GM23248 (cell line): Measurements from ENCODE around the gene SLU7. TPM values are rescaled to one million over a fixed set of nuclear protein-coding genes. Genes with fewer than 3 reads are reported as not detected.

Experiments used
- DNase-seq: peaks from one replicate; pipeline ENCODE4 v3.0.0-alpha.2; 2015
- H2AFZ ChIP-seq: fragments of 200-600 bp; sonication (generic); 2 replicates; pipeline ENCODE4 v1.6.1; 2016; ENCODE audit warnings: antibody characterized with exemption
- H3F3A ChIP-seq: fragments of 200-600 bp; sonication (generic); 2 replicates; pipeline ENCODE4 v1.6.1; 2016; ENCODE audit warnings: mild to moderate bottlenecking, antibody characterized with exemption, mixed run types; ENCODE audit not compliant: insufficient read depth
- H3K27ac ChIP-seq: fragments of 200-600 bp; sonication (generic); 2 replicates; pipeline ENCODE4 v1.5.1; 2016; ENCODE audit warnings: mild to moderate bottlenecking
- H3K27me3 ChIP-seq: fragments of 200-600 bp; sonication (generic); replicated peaks from 2 replicates; pipeline ENCODE4 v1.6.1; 2016; ENCODE audit warnings: mild to moderate bottlenecking; ENCODE audit not compliant: insufficient read depth
- H3K36me3 ChIP-seq: fragments of 200-600 bp; sonication (generic); 2 replicates; pipeline ENCODE4 v1.6.1; 2016; ENCODE audit warnings: low read depth, mild to moderate bottlenecking
- H3K4me1 ChIP-seq: fragments of 200-600 bp; sonication (generic); 2 replicates; pipeline ENCODE4 v1.6.1; 2016; ENCODE audit warnings: mild to moderate bottlenecking; ENCODE audit not compliant: insufficient read depth
- H3K4me2 ChIP-seq: fragments of 200-600 bp; sonication (generic); one replicate; pipeline ENCODE4 v1.6.1; 2016; ENCODE audit warnings: mild to moderate bottlenecking; ENCODE audit not compliant: unreplicated experiment
- H3K4me3 ChIP-seq: fragments of 200-600 bp; sonication (generic); 2 replicates; pipeline ENCODE4 v1.5.1; 2016; ENCODE audit warnings: mild to moderate bottlenecking
- H3K79me2 ChIP-seq: fragments of 200-600 bp; sonication (generic); 2 replicates; pipeline ENCODE4 v1.6.1; 2016; ENCODE audit warnings: mild to moderate bottlenecking; ENCODE audit not compliant: insufficient read depth
- H3K9ac ChIP-seq: fragments of 200-600 bp; sonication (generic); 2 replicates; pipeline ENCODE4 v1.6.1; 2016; ENCODE audit warnings: mild to moderate bottlenecking
- H3K9me2 ChIP-seq: fragments of 200-600 bp; sonication (generic); 2 replicates; pipeline ENCODE4 v1.6.1; 2016; ENCODE audit warnings: mixed run types, mild to moderate bottlenecking, moderate library complexity; ENCODE audit not compliant: insufficient read depth
- H3K9me3 ChIP-seq: fragments of 200-600 bp; sonication (generic); one replicate; pipeline ENCODE4 v1.6.1; 2017; ENCODE audit warnings: low read depth
- H4K20me1 ChIP-seq: fragments of 200-600 bp; sonication (generic); 2 replicates; pipeline ENCODE4 v1.6.0; 2016; ENCODE audit not compliant: insufficient read depth
- EZH2 ChIP-seq: fragments of 200-600 bp; sonication (generic); IDR thresholded peaks from 2 replicates; pipeline ENCODE4 v1.6.1; 2018; ENCODE audit warnings: antibody characterized with exemption, mild to moderate bottlenecking; ENCODE audit not compliant: insufficient read depth, poor library complexity, severe bottlenecking
- EZH2phosphoT487 ChIP-seq: fragments of 200-600 bp; sonication (generic); IDR thresholded peaks from 2 replicates; pipeline ENCODE4 v1.6.1; 2018; ENCODE audit warnings: antibody characterized with exemption, moderate library complexity, mild to moderate bottlenecking, low read depth; ENCODE audit not compliant: insufficient read depth
- WGBS, 2 experiments: methylation state at CpG; one replicate each; pipeline ENCODE4 v1.1.6; 2015 to 2017; ENCODE audit warnings: low lambda C conversion rate in 2 of 2, low coverage in 1 of 2; ENCODE audit errors: missing lambda C conversion rate in 2 of 2; 5-methylcytosine and 5-hydroxymethylcytosine counted together
- in situ Hi-C: fragments of 300-500 bp; cut with MboI; formaldehyde crosslinking; loops from 2 replicates; pipeline ENCODE4 v1.15.0; 2020
- polyA plus RNA-seq: library from polyadenylated mRNA; unstranded; fragments of >200 nt; fragmentation: Nextera tagmentation; extraction: Ambion mirVana; gene quantifications from 2 replicates; pipeline ENCODE4 v1.2.1, GENCODE V29; 2016
- total RNA-seq: library from RNA; depleted of rRNA; stranded (reverse); fragments of >200 nt; shearing (Covaris generic); gene quantifications from 2 replicates; pipeline ENCODE4 v1.2.3, GENCODE V29; 2014

The SLU7 gene
- total and polyA plus RNA-seq, 2 experiments from 2014 or later, result 32.1 to 54.3 TPM

DNA sequence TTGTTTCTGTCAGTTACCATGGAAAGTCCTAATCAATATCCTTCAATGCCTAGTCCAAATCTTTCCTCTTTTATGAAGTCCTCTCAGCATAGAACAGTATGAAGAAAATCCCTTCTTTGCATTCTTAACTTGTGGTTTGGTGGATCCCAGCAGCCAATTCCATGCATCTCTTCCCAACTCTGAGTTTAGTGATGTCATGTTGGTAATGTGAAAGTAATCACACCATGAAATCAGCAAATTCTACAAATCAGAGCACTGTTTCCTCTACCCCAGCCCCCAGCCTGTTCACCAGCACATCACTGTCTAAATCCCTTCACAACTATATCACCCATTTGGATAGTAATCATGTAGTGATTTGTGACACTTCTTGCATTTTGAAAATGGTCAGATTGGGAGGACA, 43.7 kb downstream of the SLU7 start:
- Histone ChIP-seq H3K4me3 (no peak overlapping the region), H4K20me1 (no peaks in the 10 kb centered on the region), H3K4me1 (no peaks in the 10 kb centered on the region), H3K4me2 (no peak overlapping the region), H3K9ac (no peak overlapping the region), H3K9me2 (no peaks in the 10 kb centered on the region), H3F3A (no peaks in the 10 kb centered on the region), H3K36me3 (no peaks in the 10 kb centered on the region), H2AFZ (no peak overlapping the region), H3K27ac (no peak overlapping the region), H3K27me3 (peaks cover 45% of the 10 kb centered on the region), H3K9me3 (no peaks in the 10 kb centered on the region), H3K79me2 (no peaks in the 10 kb centered on the region)
- TF ChIP-seq EZH2phosphoT487 (no peak), EZH2 (no peak)
- no peak for DNase-seq
- in situ Hi-C loops, result no loop called here

DNA sequence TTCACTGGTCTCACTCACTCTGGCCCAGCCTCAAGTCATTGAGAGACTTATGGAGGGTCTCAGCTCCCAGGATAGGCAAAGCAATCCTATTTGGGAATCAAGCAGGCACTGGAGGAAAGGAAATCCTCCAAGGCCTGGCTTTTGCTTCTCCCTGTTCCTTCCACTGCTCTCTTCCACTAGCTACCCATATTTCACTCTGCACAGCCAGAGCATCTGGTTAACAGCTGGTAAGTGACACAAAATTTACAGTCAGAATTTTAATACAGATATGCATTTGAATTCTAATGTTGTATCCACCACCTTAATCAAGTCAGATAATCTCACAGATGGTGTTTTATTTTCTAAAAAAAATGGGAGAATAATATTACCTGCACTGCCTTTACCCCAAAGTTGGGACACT, 47.6 kb downstream of the SLU7 start:
- Histone ChIP-seq H3K9ac (no peak overlapping the region), H3K9me2 (no peaks in the 10 kb centered on the region), H3K4me3 (no peak overlapping the region), H3F3A (no peaks in the 10 kb centered on the region), H3K4me2 (no peak overlapping the region), H2AFZ (no peak overlapping the region), H4K20me1 (no peaks in the 10 kb centered on the region), H3K36me3 (no peaks in the 10 kb centered on the region), H3K79me2 (no peaks in the 10 kb centered on the region), H3K9me3 (no peaks in the 10 kb centered on the region), H3K27ac (no peak overlapping the region), H3K27me3 (peaks cover 53% of the 10 kb centered on the region), H3K4me1 (no peaks in the 10 kb centered on the region)
- in situ Hi-C loops, result no loop called here
- TF ChIP-seq EZH2phosphoT487, result no peak
- TF ChIP-seq EZH2, result no peak
- no peak for DNase-seq

DNA sequence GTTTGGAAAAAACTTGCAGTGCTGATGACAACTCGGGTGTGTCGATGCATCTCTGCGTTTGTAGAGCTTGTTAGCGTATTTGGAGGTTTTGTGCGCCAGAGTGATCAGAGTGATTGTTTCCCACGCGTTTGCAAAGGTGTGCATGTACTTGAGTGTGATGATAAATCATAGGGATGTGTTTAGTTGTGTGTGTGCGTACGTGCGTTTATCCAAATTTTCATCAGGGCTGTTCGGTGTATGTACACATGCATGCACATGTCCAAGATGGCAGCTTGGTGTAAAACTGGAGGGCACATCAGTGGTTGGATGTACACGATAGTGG, 48.2 kb downstream of the SLU7 start:
- WGBS, 2 experiments, result 1 to 3% methylated on average over 12 of the region's 12 CpGs
- no peaks in the 10 kb centered on the region for H3K79me2 ChIP-seq
- H3K4me2 ChIP-seq, result peak overlapping the region; percentile 86
- H3K4me1 ChIP-seq, result no peaks in the 10 kb centered on the region
- H3K27me3 ChIP-seq, result peaks cover 47% of the 10 kb centered on the region
- in situ Hi-C loops, result no loop called here
- no peaks in the 10 kb centered on the region for H3F3A ChIP-seq
- no peaks in the 10 kb centered on the region for H4K20me1 ChIP-seq
- H2AFZ ChIP-seq, result peak overlapping the region; percentile 89
- no peak for DNase-seq
- peak overlapping the region; percentile 80 for H3K4me3 ChIP-seq
- TF ChIP-seq EZH2, result no peak
- no peak for TF ChIP-seq EZH2phosphoT487
- H3K36me3 ChIP-seq, result no peaks in the 10 kb centered on the region
- H3K9me3 ChIP-seq, result no peaks in the 10 kb centered on the region
- H3K9me2 ChIP-seq, result no peaks in the 10 kb centered on the region
- peak overlapping the region; percentile 55; the same call in 1 of the 2 replicates for H3K9ac ChIP-seq
- H3K27ac ChIP-seq, result no peak overlapping the region

DNA sequence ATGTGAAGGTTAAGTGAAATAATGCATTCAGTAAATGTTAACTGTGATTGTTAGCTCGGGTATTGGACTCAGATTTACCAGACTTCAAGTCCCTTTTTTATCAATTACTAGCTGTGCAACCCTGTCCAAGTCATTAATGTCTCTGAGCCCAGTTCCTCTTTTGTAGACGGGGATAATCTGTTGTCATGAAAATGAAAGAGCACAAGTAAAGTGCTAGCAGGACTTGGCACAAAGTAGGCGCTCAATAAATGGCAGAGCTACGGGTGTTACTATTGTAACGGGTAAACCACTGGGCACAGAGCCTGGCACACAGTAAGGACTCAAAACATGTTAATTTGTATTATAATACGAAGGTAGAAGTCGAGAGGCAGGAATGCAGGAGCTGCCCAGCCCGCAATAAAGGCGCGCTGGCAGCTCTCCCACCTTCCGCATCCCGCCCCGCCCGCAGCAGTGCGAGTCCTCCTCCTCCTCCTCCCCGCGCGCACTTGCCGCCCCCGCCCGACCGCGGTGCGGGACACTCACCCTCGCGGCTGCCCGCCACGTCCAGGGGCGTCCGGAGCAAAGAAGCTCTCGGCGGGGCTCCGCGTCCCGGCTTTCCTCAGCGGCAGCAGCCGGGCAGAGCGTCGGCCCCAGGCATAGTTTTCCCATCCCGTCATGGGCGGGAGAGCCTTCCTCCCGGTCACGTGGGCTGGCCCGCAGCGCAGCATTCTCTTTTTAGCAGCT, 48.7 kb downstream of the SLU7 start, which contains the start of gene C1QTNF2:
Gene C1QTNF2, minus strand, starts transcription at position 637 of the 723 bp plus-strand sequence. CDS start 15,615 bp downstream, outside the sequence.
- no peaks in the 10 kb centered on the region for H4K20me1 ChIP-seq
- WGBS, 2 experiments, result 1 to 2% methylated on average over 36 to 45 of the region's 45 CpGs
- H3K4me1 ChIP-seq, result no peaks in the 10 kb centered on the region
- peak within 1 kb of the TSS; percentile 89 for H2AFZ ChIP-seq
- H3K4me2 ChIP-seq, result peak within 1 kb of the TSS; percentile 86
- H3K27me3 ChIP-seq, result peaks cover 45% of the 10 kb centered on the region
- H3K36me3 ChIP-seq, result no peaks in the 10 kb centered on the region
- peak within 1 kb of the TSS; percentile 80 for H3K4me3 ChIP-seq
- H3K9me3 ChIP-seq, result no peaks in the 10 kb centered on the region
- H3K9ac ChIP-seq, result peak within 1 kb of the TSS; percentile 55
- H3K9me2 ChIP-seq, result no peaks in the 10 kb centered on the region
- DNase-seq, result peak; percentile 90
- in situ Hi-C loops, result no loop called here
- H3K27ac ChIP-seq, result no peak within 1 kb of the TSS
- H3K79me2 ChIP-seq, result no peaks in the 10 kb centered on the region
- no peaks in the 10 kb centered on the region for H3F3A ChIP-seq
- TF ChIP-seq EZH2, result no peak
- TF ChIP-seq EZH2phosphoT487, result no peak

DNA sequence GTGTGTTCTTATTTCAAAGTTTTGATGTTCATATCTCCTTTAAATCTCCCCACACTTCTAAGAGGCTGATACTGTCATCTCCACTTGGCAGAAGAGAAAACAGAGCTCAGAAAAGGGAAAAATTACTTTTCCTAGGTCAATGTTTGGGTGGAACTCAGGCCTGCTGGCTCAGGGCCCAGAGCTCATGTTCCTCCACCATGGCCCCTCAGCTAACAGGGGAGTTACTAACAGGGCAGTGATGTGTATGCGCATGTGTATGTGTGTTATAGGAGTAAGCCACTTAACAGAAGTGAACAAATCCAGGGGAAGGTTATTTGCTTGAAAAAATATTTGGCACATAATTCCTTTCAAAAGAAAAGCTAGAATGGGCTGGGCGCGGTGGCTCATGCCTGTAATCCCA, 51.0 kb downstream of the SLU7 start:
- in situ Hi-C loops, result no loop called here

More for the DNA sequence above, 51.0 kb downstream of the SLU7 start:
- no peak overlapping the region for H3K27ac ChIP-seq
- H3K4me3 ChIP-seq, result no peak overlapping the region
- H3K9ac ChIP-seq, result no peak overlapping the region
- H3K9me2 ChIP-seq, result no peaks in the 10 kb centered on the region
- no peak for TF ChIP-seq EZH2
- H3F3A ChIP-seq, result no peaks in the 10 kb centered on the region
- H3K79me2 ChIP-seq, result no peaks in the 10 kb centered on the region
- no peak overlapping the region for H2AFZ ChIP-seq
- DNase-seq, result no peak
- H3K4me1 ChIP-seq, result no peaks in the 10 kb centered on the region
- H3K36me3 ChIP-seq, result no peaks in the 10 kb centered on the region
- peaks cover 32% of the 10 kb centered on the region for H3K27me3 ChIP-seq
- no peaks in the 10 kb centered on the region for H4K20me1 ChIP-seq
- no peak overlapping the region for H3K4me2 ChIP-seq
- no peaks in the 10 kb centered on the region for H3K9me3 ChIP-seq
- 86 to 87% methylated on average over 3 of the region's 3 CpGs for WGBS, 2 experiments
